GM18505 (cell line): Measurements from ENCODE around the gene CAD.

Experiments
- ATAC-seq: cut with Tn5 transposase; IDR thresholded peaks from one replicate; pipeline ENCODE4 v1.9.1; 2021; ENCODE audit not compliant: unreplicated experiment
- POLR2A ChIP-seq: IDR thresholded peaks from 4 replicates; pipeline ENCODE4 v1.6.1; 2011; ENCODE audit warnings: borderline replicate concordance; ENCODE audit not compliant: insufficient read depth, insufficient read length; ENCODE audit errors: extremely low read depth

The CAD gene

DNA sequence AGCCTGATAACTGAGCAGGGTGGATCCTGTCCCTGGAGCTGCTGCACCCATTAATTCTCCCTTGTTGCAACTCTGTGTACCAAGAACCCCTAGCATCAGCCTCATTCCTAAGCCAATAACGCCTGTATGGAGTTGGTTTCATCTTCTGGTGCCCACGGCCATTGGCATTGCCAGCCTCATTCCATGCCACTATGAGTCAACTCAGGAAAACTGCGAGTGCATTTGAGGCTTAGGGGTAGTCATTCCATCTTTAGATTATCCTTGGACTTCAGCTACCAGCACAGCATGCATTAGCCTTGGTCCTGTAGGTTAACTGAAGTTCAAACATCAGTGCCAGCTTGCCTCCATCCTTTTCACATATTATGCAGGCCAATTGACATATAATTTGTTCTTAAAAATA is 63.7 kb downstream of the CAD start:
- no peak for TF ChIP-seq POLR2A
- ATAC-seq, result no peak

DNA sequence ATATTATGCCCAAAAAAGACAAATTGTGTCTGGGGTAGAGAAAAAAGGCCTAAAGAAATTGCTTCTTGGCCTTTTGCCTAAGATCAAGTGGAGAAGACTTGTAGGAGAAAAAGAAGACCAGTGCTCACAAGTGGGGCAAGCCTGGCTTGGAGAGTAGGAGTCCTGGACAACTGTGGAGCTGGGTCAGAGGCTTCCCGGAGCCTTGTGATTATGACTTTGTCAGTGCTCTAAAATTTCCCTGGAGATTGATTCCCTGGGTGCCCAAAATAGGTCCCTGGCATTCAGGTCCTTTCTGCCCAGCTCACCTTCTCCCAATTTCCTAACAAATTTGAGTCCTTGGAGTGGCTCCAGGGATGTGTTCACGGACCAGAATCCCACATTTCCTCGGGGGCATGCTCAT is 64.3 kb downstream of the CAD start:
- no peak for TF ChIP-seq POLR2A
- no peak for ATAC-seq

DNA sequence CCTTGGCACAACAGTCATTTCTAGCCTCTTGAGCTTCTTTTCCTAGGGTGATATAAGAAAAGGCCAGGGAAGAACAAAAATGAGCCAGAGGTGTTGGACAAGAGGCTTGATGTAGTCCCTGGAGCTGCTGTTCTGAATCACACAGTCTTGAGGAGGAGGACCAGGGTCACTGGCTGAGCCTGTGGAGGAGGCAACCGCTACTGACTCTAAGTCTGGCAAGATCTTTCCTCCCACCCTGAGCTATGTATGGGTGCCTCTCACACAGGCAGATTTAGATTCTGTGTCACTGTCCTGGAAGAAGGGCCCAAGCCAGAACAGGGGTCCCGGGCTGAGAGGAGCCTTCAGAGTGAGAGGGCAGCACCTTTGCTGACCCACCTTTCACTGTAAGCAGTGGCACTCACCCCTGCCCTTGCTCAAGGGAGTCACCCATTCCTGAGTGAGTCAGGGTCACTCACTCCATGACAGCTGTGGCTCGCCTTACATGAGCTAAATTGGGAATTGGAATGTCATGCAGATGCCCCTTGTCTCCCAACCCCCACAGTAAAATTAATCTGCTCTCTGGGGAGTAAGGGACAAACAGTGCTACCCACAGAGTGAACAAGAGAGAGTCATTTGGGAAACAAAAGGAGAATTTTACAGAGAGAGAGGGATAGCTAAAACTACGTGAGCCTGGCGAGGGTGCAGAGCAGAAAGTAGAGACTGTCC is 64.8 kb downstream of the CAD start, which contains the start of gene TRIM54:
TSS of gene TRIM54 (plus strand) at position 575 of the 705 bp plus-strand sequence. CDS start 303 bp downstream, outside the sequence.
- ATAC-seq, result no peak
- no peak for TF ChIP-seq POLR2A

DNA sequence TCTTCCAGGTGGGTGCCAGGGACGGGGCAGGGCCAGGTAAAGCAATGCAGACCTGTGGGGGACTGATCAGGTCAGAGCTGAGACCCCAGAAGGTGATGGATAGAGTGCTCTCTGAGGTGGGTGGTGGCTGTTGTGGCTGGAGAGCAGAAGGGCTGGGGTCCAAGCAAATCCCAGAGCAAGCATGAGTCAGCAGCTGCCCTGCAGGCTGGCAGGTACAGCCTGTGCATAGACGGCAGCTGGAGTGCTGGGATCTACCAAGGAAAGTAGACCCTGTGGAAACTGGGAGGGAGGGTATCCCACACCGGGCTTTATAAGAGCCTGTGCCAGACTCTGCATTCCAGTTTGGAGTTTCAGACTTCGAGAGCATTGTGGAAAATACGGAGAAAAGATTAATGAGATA is 65.7 kb downstream of the CAD start:
- no peak for TF ChIP-seq POLR2A
- ATAC-seq, result no peak

DNA sequence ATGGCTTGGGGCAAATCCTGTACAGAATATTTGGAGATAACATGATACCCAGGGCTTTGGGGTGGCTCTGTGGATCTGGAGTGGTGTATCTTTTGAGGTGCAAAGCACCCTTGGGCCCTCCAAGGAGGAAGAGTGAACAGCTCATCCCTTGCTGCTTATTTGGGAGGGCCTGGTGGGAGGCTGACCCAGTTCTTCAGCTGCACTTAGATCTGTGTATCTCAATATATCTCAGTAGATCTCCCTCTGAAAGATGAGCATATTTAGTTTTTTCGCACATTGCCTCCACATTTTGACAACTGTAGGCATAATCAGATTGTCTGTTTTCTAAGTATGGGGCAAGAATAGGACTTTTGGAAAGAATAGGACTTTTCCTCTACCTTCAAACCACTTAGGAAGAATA is 67.8 kb downstream of the CAD start:
- no peak for TF ChIP-seq POLR2A
- ATAC-seq, result no peak

DNA sequence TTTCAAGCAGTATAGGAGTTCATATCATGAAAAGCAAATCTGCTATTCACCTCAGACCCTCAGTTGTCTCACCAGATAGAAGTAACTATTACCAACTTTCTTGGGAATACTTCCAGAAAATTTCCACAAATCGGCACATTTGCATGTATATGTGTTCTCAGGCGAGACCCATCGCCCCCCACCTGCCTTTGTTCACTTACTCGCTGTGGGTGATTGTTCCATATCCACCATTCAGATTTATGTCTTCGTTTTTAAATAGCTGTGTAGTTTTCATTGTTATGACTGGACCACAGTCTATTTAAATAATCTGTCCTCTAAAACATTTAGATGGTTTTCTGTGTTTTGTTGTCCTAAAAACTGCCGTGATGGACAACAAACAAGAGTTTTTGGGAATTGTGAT is 68.3 kb downstream of the CAD start:
- TF ChIP-seq POLR2A, result no peak
- no peak for ATAC-seq

DNA sequence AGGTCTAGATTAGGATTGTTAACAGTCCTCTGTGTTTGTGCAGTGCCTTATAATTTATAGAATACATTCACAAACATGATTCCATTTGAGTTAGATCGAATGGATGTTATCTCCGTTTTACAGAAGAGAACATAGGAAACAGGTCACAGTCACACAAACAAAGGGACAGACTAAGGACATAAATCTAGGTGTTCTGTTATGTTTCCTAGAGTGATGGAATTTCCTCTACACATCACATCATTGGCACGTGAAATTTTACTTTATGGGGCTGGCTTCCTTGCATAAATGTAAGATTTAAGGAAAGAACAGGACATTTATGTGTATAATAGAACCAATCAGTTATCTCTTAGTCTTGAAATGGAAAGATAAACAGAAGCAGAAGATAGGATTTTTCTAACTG is 71.4 kb downstream of the CAD start:
- no peak for ATAC-seq
- TF ChIP-seq POLR2A, result no peak

DNA sequence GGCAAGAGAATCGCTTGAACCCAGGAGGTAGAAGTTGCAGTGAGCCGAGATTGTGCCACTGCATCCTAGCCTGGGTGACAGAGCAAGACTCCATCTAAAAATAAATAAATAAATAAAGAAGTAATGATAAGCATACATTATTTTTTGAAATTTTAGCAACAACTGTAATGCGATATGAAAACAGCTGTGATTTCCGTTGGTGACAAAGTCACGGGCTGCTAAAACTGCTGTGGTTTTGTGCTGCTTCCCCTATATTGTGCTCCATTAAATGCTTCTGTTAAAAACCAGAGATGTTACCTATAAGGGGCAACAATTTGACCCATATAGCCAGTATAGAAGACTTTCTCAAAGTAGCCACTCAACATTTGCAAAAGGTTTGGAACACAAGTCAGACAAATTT is 73.4 kb downstream of the CAD start:
- TF ChIP-seq POLR2A, result no peak
- ATAC-seq, result no peak

DNA sequence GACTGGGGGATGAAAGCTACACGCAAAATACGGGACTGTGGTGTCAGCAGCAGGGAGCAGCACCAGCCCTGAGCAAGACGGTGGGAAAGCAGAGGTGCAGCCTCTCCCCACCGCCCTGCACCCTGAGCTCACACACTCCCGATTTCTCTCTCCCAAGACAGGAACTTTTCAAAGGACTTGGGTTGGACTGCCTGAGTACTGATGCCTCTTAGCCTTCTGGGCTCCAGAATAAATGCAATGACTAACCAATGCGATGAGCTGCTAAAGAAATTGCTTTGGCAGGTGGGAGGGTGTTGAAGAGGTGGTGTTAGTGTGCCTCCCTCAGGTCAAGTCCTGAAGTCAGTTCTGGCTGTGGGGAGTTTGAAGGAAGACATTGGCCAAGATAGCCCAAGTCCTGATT is 74.7 kb downstream of the CAD start:
- ATAC-seq, result no peak
- no peak for TF ChIP-seq POLR2A
